GM19043 (cell line): ENCODE data around the gene MUSTN1.

Source experiments
- ATAC-seq: cut with Tn5 transposase; IDR thresholded peaks from one replicate; pipeline ENCODE4 v1.9.1; 2021; ENCODE audit warnings: low read depth; ENCODE audit not compliant: unreplicated experiment

The MUSTN1 gene

GRCh38 chr3:52834871-52835501 lies at the start of gene MUSTN1:
Gene MUSTN1 (minus strand): TSS chr3:52835019. CDS start chr3:52834948, 71 bp downstream.
- ATAC-seq: no peak

GRCh38 chr3:52882377-52882776 lies 47.6 kb upstream of the MUSTN1 start:
- ATAC-seq: no peak

GRCh38 chr3:52881871-52882270 lies 47.1 kb upstream of the MUSTN1 start:
- no peak for ATAC-seq

GRCh38 chr3:52880474-52880873 lies 45.7 kb upstream of the MUSTN1 start:
- no peak for ATAC-seq

GRCh38 chr3:52880047-52880446 lies 45.2 kb upstream of the MUSTN1 start:
- ATAC-seq: no peak

GRCh38 chr3:52879581-52879980 lies 44.8 kb upstream of the MUSTN1 start:
- ATAC-seq: no peak

GRCh38 chr3:52879090-52879489 lies 44.3 kb upstream of the MUSTN1 start:
- no peak for ATAC-seq

- ATAC-seq: no peak
These were observed 42.3 kb upstream of the MUSTN1 start for GRCh38 chr3:52877085-52877484.

GRCh38 chr3:52874864-52875587 lies 40.2 kb upstream of the MUSTN1 start:
- ATAC-seq: no peak

- no peak for ATAC-seq
These were observed 39.4 kb upstream of the MUSTN1 start for GRCh38 chr3:52874160-52874701.

- ATAC-seq: no peak
These were observed 38.8 kb upstream of the MUSTN1 start for GRCh38 chr3:52873433-52874159.

GRCh38 chr3:52872245-52872644 lies 37.4 kb upstream of the MUSTN1 start:
- ATAC-seq: no peak

GRCh38 chr3:52871761-52872160 lies 36.9 kb upstream of the MUSTN1 start:
- ATAC-seq: no peak

GRCh38 chr3:52870471-52870870 lies 35.7 kb upstream of the MUSTN1 start:
- no peak for ATAC-seq

- ATAC-seq: no peak
These were observed 31.6 kb upstream of the MUSTN1 start for GRCh38 chr3:52866427-52866826.

GRCh38 chr3:52865994-52866393 lies 31.2 kb upstream of the MUSTN1 start:
- no peak for ATAC-seq

- ATAC-seq: no peak
These were observed 25.6 kb upstream of the MUSTN1 start for GRCh38 chr3:52860424-52860768.

GRCh38 chr3:52859686-52860423 lies 25.0 kb upstream of the MUSTN1 start:
- no peak for ATAC-seq

GRCh38 chr3:52857864-52858263 lies 23.0 kb upstream of the MUSTN1 start:
- ATAC-seq: no peak

GRCh38 chr3:52857133-52857532 lies 22.3 kb upstream of the MUSTN1 start:
- ATAC-seq: no peak

GRCh38 chr3:52856666-52857065 lies 21.8 kb upstream of the MUSTN1 start:
- peak; percentile 72 for ATAC-seq
